Liver (tissue), 9 donors: ENCODE data around the gene GOT2. TPM values are rescaled to one million over a fixed set of nuclear protein-coding genes. Genes with fewer than 3 reads are reported as not detected.
"Not testable (repeated sequence)": the region's sequence is repeated elsewhere in the genome, so short reads cannot be mapped to it uniquely, and the experiment has no call there.

Experiments
- DNase-seq: peaks from one replicate; pipeline ENCODE4 v3.0.0-alpha.2; 2017; ENCODE audit warnings: low spot score
- H3K27ac ChIP-seq, 2 donors: one replicate each; pipeline ENCODE4 v1.7.0; 2013; ENCODE audit warnings: inconsistent platforms in 2 of 2, low read length in 2 of 2, control low read depth in 1 of 2, low read depth in 1 of 2, mild to moderate bottlenecking in 1 of 2
- H3K27me3 ChIP-seq, 4 donors: one replicate each; pipeline versions ENCODE4 v1.6.1 to v1.7.0; 2013; ENCODE audit warnings: low read length in 3 of 4, inconsistent platforms in 1 of 4, mild to moderate bottlenecking in 1 of 4, moderate library complexity in 1 of 4; ENCODE audit not compliant: control insufficient read depth in 4 of 4, insufficient read depth in 4 of 4
- H3K36me3 ChIP-seq, 4 donors: one replicate each; pipeline versions ENCODE4 v1.6.1 to v1.7.0; 2013; ENCODE audit warnings: low read length in 3 of 4, mild to moderate bottlenecking in 3 of 4, low read depth in 1 of 4, moderate library complexity in 1 of 4; ENCODE audit not compliant: control insufficient read depth in 4 of 4, insufficient read depth in 3 of 4
- H3K4me1 ChIP-seq, 4 donors: one replicate each; pipeline versions ENCODE4 v1.6.1 to v1.7.0; 2013; ENCODE audit warnings: low read length in 3 of 4, mild to moderate bottlenecking in 3 of 4, moderate library complexity in 1 of 4; ENCODE audit not compliant: control insufficient read depth in 4 of 4, insufficient read depth in 4 of 4
- H3K4me3 ChIP-seq, 3 donors: one replicate each; pipeline versions ENCODE4 v1.6.1 to v1.7.0; 2013; ENCODE audit warnings: low read length in 3 of 3, control low read depth in 1 of 3, low read depth in 1 of 3, mild to moderate bottlenecking in 1 of 3
- H3K9ac ChIP-seq, 2 donors: one replicate each; pipeline ENCODE4 v1.7.0; 2013; ENCODE audit warnings: low read length in 2 of 2, mild to moderate bottlenecking in 2 of 2, moderate library complexity in 2 of 2, control low read depth in 1 of 2, low read depth in 1 of 2
- H3K9me3 ChIP-seq, 4 donors: one replicate each; pipeline versions ENCODE4 v1.6.1 to v1.7.0; 2013; ENCODE audit warnings: low read length in 3 of 4; ENCODE audit not compliant: control insufficient read depth in 4 of 4
- FOXA2 ChIP-seq: IDR thresholded peaks from 2 replicates; pipeline ENCODE4 v1.6.1; 2016; ENCODE audit warnings: antibody characterized with exemption
- GABPA ChIP-seq, 2 donors: IDR thresholded peaks in 1 of 2; conservative IDR thresholded peaks in 1 of 2; 2 replicates each; pipeline ENCODE4 v1.6.1; 2016; ENCODE audit warnings: antibody characterized with exemption in 2 of 2, mild to moderate bottlenecking in 1 of 2, moderate library complexity in 1 of 2
- HNF4A ChIP-seq, 2 donors: conservative IDR thresholded peaks; 2 replicates each; pipeline ENCODE4 v1.6.1; 2016; ENCODE audit warnings: antibody characterized with exemption in 2 of 2, mild to moderate bottlenecking in 2 of 2
- JUND ChIP-seq, 2 donors: IDR thresholded peaks; 2 replicates each; pipeline ENCODE4 v1.6.1; 2016; ENCODE audit warnings: antibody characterized with exemption in 2 of 2
- NR2F2 ChIP-seq: IDR thresholded peaks from 2 replicates; pipeline ENCODE4 v1.6.1; 2016; ENCODE audit warnings: antibody characterized with exemption
- RAD21 ChIP-seq, 2 donors: IDR thresholded peaks; 2 replicates each; pipeline ENCODE4 v1.6.1; 2016; ENCODE audit warnings: antibody characterized with exemption in 2 of 2, mild to moderate bottlenecking in 2 of 2
- RXRA ChIP-seq, 2 donors: IDR thresholded peaks; 2 replicates each; pipeline ENCODE4 v1.6.1; 2017 to 2018; ENCODE audit warnings: antibody characterized with exemption in 2 of 2, mild to moderate bottlenecking in 1 of 2
- SP1 ChIP-seq: IDR thresholded peaks from 2 replicates; pipeline ENCODE4 v1.6.1; 2018; ENCODE audit warnings: antibody characterized with exemption, mild to moderate bottlenecking
- YY1 ChIP-seq: IDR thresholded peaks from 2 replicates; pipeline ENCODE4 v1.6.1; 2016; ENCODE audit warnings: antibody characterized with exemption, mild to moderate bottlenecking
- ZBTB33 ChIP-seq: IDR thresholded peaks from 2 replicates; pipeline ENCODE4 v1.6.1; 2016; ENCODE audit warnings: antibody characterized with exemption
- WGBS: extraction: QIAGEN DNeasy Blood & Tissue Kit; methylation state at CpG from one replicate; pipeline ENCODE4 v1.1.7; 2013; 5-methylcytosine and 5-hydroxymethylcytosine counted together
- polyA plus RNA-seq, 2 donors: library from polyadenylated mRNA; stranded (reverse) in 1 of 2; unstranded in 1 of 2; fragments of 200-250 nt in 1 of 2; fragments of >200 nt in 1 of 2; fragmentation: Nextera tagmentation in 1 of 2; extraction: Ambion mirVana in 1 of 2; gene quantifications; one replicate each; pipeline versions ENCODE4 v1.2.1 to v1.2.3, GENCODE V29; 2013 to 2015
- total RNA-seq, 2 donors: library from RNA; depleted of rRNA; stranded (reverse); fragments of >200 nt; gene quantifications; one replicate each; pipeline ENCODE4 v1.2.3, GENCODE V29; 2014
- TF ChIP-seq, protein P1 (sequence below): fragments of 150-350 bp; IDR thresholded peaks from 2 replicates; pipeline ENCODE4 v1.5.1; 2017; ENCODE audit warnings: improper control_type of control experiment, low read depth, low read length; ENCODE audit not compliant: missing input control
- TF ChIP-seq, protein P2 (sequence below): IDR thresholded peaks from 2 replicates; pipeline ENCODE4 v1.6.1; 2016; ENCODE audit warnings: antibody characterized with exemption
- TF ChIP-seq, protein P3 (sequence below): IDR thresholded peaks from 2 replicates; pipeline ENCODE4 v1.6.1; 2016; ENCODE audit warnings: antibody characterized with exemption, mild to moderate bottlenecking
- donor health status: healthy.
- donor health status: healthy.
- donor health status: healthy.
- donor health status: healthy.
- donor health status: healthy.

GOT2 gene
- 100 to 1,000 TPM in 1 of 2 donors, 10 to 100 TPM in 1; 80.2 to 111 TPM for total RNA-seq
- 100 to 1,000 TPM; 161 to 216 TPM for polyA plus RNA-seq

DNA sequence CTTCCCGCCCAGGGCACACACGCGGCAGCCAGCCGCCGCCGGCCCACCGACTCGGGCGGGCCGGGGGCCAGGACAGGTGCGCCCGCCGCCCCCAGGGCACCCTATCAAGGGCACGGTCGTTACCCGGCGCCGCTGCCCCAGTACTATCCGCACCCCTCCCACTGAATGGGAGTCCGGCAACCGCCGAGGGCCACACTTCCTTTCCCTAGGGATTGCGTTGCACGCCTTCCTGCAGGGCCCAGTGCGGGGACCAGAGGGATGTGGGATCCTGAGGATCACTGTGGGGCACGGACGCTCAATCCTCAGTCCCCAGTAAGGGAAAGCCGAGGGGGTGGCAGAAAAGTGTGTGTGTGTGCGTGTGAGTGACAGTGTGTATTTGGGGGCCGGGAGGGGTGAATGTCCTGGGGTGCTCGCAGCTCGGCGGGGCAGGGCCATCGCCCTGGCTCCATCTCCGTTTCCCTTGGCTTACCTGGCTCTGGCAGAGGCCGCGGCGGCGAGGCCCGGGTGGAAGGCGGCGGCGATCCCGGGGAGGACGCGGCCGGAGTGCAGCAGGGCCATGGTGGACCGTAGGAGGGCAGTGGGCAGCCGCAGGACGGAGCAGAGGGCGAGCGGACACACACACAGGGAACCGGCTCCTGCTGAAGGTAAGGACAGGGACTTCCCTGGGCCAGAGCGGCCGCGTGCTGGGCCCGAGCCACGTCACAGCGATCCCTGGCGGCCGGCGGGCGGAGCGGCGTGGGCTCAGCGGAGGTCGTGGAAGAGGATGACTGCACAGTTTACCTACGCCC, at the start of gene GOT2:
Gene GOT2, minus strand, starts transcription at position 646 of the 788 bp plus-strand sequence. Its CDS starts 88 bp downstream, at position 558.
- Histone ChIP-seq H3K9ac (peak within 1 kb of the TSS; percentile 85 to 93), H3K27ac (peak within 1 kb of the TSS; percentile 82 to 94), H3K36me3 (no peaks in the 10 kb centered on the region), H3K4me3 (peak within 1 kb of the TSS; percentile 67 to 91 (median 74)), H3K4me1 (peaks cover 6 to 45% (median 42%) of the 10 kb centered on the region in 4 donors), H3K27me3 (no peaks in the 10 kb centered on the region), H3K9me3 (no peaks in the 10 kb centered on the region)
- under 1% methylated on average over 68 of the region's 68 CpGs for WGBS
- DNase-seq = peak; percentile 90
- TF ChIP-seq, protein P1, sequence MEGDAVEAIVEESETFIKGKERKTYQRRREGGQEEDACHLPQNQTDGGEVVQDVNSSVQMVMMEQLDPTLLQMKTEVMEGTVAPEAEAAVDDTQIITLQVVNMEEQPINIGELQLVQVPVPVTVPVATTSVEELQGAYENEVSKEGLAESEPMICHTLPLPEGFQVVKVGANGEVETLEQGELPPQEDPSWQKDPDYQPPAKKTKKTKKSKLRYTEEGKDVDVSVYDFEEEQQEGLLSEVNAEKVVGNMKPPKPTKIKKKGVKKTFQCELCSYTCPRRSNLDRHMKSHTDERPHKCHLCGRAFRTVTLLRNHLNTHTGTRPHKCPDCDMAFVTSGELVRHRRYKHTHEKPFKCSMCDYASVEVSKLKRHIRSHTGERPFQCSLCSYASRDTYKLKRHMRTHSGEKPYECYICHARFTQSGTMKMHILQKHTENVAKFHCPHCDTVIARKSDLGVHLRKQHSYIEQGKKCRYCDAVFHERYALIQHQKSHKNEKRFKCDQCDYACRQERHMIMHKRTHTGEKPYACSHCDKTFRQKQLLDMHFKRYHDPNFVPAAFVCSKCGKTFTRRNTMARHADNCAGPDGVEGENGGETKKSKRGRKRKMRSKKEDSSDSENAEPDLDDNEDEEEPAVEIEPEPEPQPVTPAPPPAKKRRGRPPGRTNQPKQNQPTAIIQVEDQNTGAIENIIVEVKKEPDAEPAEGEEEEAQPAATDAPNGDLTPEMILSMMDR = peak; percentile 86
- TF ChIP-seq ZBTB33 (no peak), JUND (IDR thresholded peaks at IDR 0.05) (no peak), YY1 (peak; percentile 52), RAD21 (IDR thresholded peaks at IDR 0.05) (peak; percentile 52 to 82)
- TF ChIP-seq, protein P2, sequence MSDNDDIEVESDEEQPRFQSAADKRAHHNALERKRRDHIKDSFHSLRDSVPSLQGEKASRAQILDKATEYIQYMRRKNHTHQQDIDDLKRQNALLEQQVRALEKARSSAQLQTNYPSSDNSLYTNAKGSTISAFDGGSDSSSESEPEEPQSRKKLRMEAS = no peak
- TF ChIP-seq, protein P3, sequence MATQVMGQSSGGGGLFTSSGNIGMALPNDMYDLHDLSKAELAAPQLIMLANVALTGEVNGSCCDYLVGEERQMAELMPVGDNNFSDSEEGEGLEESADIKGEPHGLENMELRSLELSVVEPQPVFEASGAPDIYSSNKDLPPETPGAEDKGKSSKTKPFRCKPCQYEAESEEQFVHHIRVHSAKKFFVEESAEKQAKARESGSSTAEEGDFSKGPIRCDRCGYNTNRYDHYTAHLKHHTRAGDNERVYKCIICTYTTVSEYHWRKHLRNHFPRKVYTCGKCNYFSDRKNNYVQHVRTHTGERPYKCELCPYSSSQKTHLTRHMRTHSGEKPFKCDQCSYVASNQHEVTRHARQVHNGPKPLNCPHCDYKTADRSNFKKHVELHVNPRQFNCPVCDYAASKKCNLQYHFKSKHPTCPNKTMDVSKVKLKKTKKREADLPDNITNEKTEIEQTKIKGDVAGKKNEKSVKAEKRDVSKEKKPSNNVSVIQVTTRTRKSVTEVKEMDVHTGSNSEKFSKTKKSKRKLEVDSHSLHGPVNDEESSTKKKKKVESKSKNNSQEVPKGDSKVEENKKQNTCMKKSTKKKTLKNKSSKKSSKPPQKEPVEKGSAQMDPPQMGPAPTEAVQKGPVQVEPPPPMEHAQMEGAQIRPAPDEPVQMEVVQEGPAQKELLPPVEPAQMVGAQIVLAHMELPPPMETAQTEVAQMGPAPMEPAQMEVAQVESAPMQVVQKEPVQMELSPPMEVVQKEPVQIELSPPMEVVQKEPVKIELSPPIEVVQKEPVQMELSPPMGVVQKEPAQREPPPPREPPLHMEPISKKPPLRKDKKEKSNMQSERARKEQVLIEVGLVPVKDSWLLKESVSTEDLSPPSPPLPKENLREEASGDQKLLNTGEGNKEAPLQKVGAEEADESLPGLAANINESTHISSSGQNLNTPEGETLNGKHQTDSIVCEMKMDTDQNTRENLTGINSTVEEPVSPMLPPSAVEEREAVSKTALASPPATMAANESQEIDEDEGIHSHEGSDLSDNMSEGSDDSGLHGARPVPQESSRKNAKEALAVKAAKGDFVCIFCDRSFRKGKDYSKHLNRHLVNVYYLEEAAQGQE = peak; percentile 47

GRCh38 chr16:58779291-58779690, 45.2 kb upstream of the GOT2 start:
- not testable (repeated sequence) for H3K9me3 ChIP-seq, H3K9ac ChIP-seq, H3K36me3 ChIP-seq, H3K4me3 ChIP-seq, DNase-seq, H3K27me3 ChIP-seq, H3K4me1 ChIP-seq, H3K27ac ChIP-seq
- 90% methylated on average over 1 of the region's 1 CpG for WGBS

DNA sequence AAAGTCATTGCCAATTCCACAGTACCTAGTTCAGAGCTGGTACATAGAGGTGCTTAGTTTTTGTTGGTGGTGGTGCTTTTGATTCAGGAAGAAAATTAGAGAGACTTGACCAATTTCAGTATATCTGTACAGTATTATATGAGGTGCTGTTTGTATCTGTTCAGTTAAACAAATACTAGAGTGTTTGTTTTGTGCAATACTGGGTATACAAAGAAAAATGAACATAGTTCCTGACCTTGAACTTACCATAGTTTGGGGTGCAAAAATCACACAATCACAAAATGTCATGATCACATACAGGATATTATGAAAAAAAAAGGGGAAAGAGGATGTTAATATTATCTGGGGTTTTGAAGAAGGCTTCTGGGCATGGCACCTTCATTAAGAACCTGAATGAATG, 39.8 kb upstream of the GOT2 start:
- Histone ChIP-seq H3K4me3 (no peak overlapping the region), H3K9ac (no peak overlapping the region), H3K9me3 (no peaks in the 10 kb centered on the region), H3K27me3 (no peaks in the 10 kb centered on the region), H3K4me1 (peaks cover 4 to 19% (median 7%) of the 10 kb centered on the region in 4 donors), H3K27ac (no peak overlapping the region), H3K36me3 (no peaks in the 10 kb centered on the region)
- no peak for TF ChIP-seq NR2F2
- peak; percentile 15 to 27 for TF ChIP-seq RXRA (IDR thresholded peaks at IDR 0.05)
- TF ChIP-seq RAD21 (IDR thresholded peaks at IDR 0.05) = no peak
- TF ChIP-seq, protein P1 = no peak
- peak; percentile 44 for TF ChIP-seq FOXA2
- TF ChIP-seq HNF4A (conservative IDR thresholded peaks at IDR 0.05) = peak; percentile 36 to 46
- no peak for TF ChIP-seq GABPA (IDR thresholded peaks at IDR 0.05 in 1 of 2, conservative IDR thresholded peaks at IDR 0.05 in 1 of 2)
- TF ChIP-seq SP1 = peak; percentile 24
- no peak for DNase-seq
